ENCODE data around the gene CNTN1. TPM values are rescaled to one million over a fixed set of nuclear protein-coding genes. Genes with fewer than 3 reads are reported as not detected.

Gene CNTN1
- total RNA-seq, 2 donors from 2014 or later = 0.16 to 0.19 TPM

GRCh38 chr12:40970320-40970907 is 278.2 kb downstream of the CNTN1 start:
- Histone ChIP-seq H3K36me3 (no peaks in the 10 kb centered on the region), H3K4me3 (no peak overlapping the region)
- TF ChIP-seq CTCF (IDR thresholded peaks at IDR 0.05) = no peak

DNA sequence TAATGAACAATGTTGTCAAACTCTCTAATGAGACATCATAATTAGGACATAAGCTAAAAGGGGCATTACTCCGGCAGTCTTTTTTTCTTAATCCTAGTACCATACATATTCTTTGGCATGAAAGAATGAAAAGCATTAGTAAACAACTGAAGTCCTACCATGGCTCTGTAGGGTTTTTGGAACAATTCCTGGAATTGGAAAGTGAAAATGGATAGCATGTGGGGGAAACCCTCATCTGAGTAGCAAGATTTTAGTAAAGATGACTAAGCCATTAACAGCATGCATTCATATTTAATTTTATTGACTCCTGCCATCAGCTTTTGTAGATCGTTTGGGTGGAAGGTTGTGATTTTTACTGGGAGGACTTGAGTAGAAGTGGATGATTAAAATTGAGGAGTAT is 279.7 kb downstream of the CNTN1 start:
- H3K27ac ChIP-seq = no peak overlapping the region
- H3K4me1 ChIP-seq = no peaks in the 10 kb centered on the region
- H3K27me3 ChIP-seq = no peaks in the 10 kb centered on the region
- no peaks in the 10 kb centered on the region for H3K36me3 ChIP-seq
- no peak for TF ChIP-seq CTCF (IDR thresholded peaks at IDR 0.05)
- no peak overlapping the region for H3K4me3 ChIP-seq
- no peaks in the 10 kb centered on the region for H3K9me3 ChIP-seq
- DNase-seq (ENCODE audit: low spot score) = no peak

More at GRCh38 chr12:40970320-40970907, 278.2 kb downstream of the CNTN1 start:
- Histone ChIP-seq H3K4me1 (no peaks in the 10 kb centered on the region), H3K9me3 (no peaks in the 10 kb centered on the region), H3K27me3 (no peaks in the 10 kb centered on the region), H3K27ac (no peak overlapping the region)
- DNase-seq (ENCODE audit: low spot score) = no peak

DNA sequence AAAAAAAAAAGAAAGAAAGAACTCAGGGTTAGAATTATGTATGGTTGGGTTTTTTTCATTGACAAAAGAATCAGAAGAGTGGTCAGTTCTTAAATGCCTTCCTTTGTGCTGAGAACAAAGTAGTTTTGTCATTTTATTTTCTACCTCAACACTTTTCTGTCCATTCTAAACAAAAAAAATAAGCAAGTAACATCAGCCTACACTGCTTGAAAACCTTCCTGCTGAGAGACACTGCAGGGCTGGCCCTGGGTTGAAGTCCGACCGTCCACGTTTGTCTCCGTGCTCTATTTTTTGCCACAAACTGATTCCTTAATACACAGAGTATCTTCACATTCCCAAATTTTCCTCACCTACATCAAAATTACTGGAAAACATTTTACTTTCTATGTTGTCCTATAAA is 284.3 kb downstream of the CNTN1 start:
- H3K4me3 ChIP-seq = no peak overlapping the region
- TF ChIP-seq CTCF (IDR thresholded peaks at IDR 0.05) = no peak
- H3K36me3 ChIP-seq = no peaks in the 10 kb centered on the region
- H3K27ac ChIP-seq = no peak overlapping the region
- H3K4me1 ChIP-seq = no peaks in the 10 kb centered on the region
- no peaks in the 10 kb centered on the region for H3K9me3 ChIP-seq
- H3K27me3 ChIP-seq = no peaks in the 10 kb centered on the region
- no peak for DNase-seq (ENCODE audit: low spot score)

GRCh38 chr12:40980427-40980961 is 288.3 kb downstream of the CNTN1 start:
- no peaks in the 10 kb centered on the region for H3K4me1 ChIP-seq
- no peak for TF ChIP-seq CTCF (IDR thresholded peaks at IDR 0.05)
- no peak for DNase-seq (ENCODE audit: low spot score)
- H3K27ac ChIP-seq = no peak overlapping the region
- H3K36me3 ChIP-seq = no peaks in the 10 kb centered on the region
- H3K27me3 ChIP-seq = no peaks in the 10 kb centered on the region
- H3K9me3 ChIP-seq = peaks cover 0 to 11% of the 10 kb centered on the region in 2 donors
- no peak overlapping the region for H3K4me3 ChIP-seq

DNA sequence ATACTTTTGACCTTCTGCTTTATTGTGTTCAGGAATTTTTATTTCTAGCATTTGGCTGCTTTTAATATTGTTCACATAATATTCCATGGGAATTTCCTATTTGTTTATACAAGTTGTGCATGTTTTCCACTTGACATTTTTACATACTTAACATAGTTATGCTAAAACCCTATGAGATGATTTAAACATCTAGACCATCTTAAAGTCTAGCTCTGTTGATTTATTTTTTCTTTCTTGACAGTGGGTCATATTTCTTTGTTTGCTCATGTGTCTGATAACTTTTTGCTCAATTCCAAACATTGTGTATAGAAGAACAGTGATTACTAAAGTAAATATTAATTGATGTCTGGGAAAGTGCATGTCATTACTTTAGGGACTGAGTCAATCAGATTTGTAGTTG is 293.8 kb downstream of the CNTN1 start:
- no peak for DNase-seq (ENCODE audit: low spot score)
- H3K27ac ChIP-seq = no peak overlapping the region
- TF ChIP-seq CTCF (IDR thresholded peaks at IDR 0.05) = no peak
- no peaks in the 10 kb centered on the region for H3K4me1 ChIP-seq
- H3K27me3 ChIP-seq = no peaks in the 10 kb centered on the region
- H3K4me3 ChIP-seq = no peak overlapping the region
- H3K9me3 ChIP-seq = peaks cover 0 to 11% of the 10 kb centered on the region in 2 donors
- no peaks in the 10 kb centered on the region for H3K36me3 ChIP-seq

GRCh38 chr12:40988355-40988754 is 296.1 kb downstream of the CNTN1 start:
- Histone ChIP-seq H3K27me3 (no peaks in the 10 kb centered on the region), H3K36me3 (no peaks in the 10 kb centered on the region), H3K27ac (no peak overlapping the region), H3K4me3 (no peak overlapping the region), H3K4me1 (no peaks in the 10 kb centered on the region), H3K9me3 (peaks cover 0 to 11% of the 10 kb centered on the region in 2 donors)
- TF ChIP-seq CTCF (IDR thresholded peaks at IDR 0.05) = no peak
- DNase-seq (ENCODE audit: low spot score) = no peak
